ENCODE data around the gene ZNF143.

GRCh38 chr11:9498457-9499078 is 37.8 kb downstream of the ZNF143 start:
- TF ChIP-seq CTCF (conservative IDR thresholded peaks at IDR 0.05) (no peak), ZFX (IDR thresholded peaks at IDR 0.05) (no peak)
